Tibial artery (tissue), 4 donors: ENCODE results near the gene VENTX.

Experiments used
- DNase-seq, 2 donors: peaks; one replicate each; pipeline ENCODE4 v3.0.0-alpha.2; 2019
- H3K27ac ChIP-seq, 2 donors: fragments of 200-600 bp; sonication (generic) in 1 of 2; 1 replicate in 1 of 2; 2 replicates in 1 of 2; pipeline ENCODE4 v1.5.1; 2018 to 2019; ENCODE audit warnings: mild to moderate bottlenecking in 1 of 2
- H3K27me3 ChIP-seq, 2 donors: fragments of 200-600 bp; sonication (generic) in 1 of 2; one replicate each; pipeline versions ENCODE4 v1.5.1 to v1.6.0; 2016 to 2019
- H3K36me3 ChIP-seq, 3 donors: fragments of 200-600 bp; sonication (generic) in 2 of 3; one replicate each; pipeline ENCODE4 v1.5.1; 2016 to 2019; ENCODE audit warnings: mild to moderate bottlenecking in 2 of 3
- H3K4me1 ChIP-seq, 4 donors: fragments of 200-600 bp; sonication (generic) in 2 of 4; 1 replicate in 3 of 4; 2 replicates in 1 of 4; pipeline ENCODE4 v1.5.1; 2016 to 2019
- H3K4me3 ChIP-seq, 2 donors: fragments of 200-600 bp; sonication (generic) in 1 of 2; 1 replicate in 1 of 2; 2 replicates in 1 of 2; pipeline ENCODE4 v1.5.1; 2018 to 2019; ENCODE audit warnings: mild to moderate bottlenecking in 2 of 2
- H3K9me3 ChIP-seq, 3 donors: fragments of 200-600 bp; sonication (generic) in 1 of 3; one replicate each; pipeline ENCODE4 v1.5.1; 2016 to 2019
- intact Hi-C: fragments of 100-400 bp; cut with DNase I; formaldehyde crosslinking; loops from one replicate; pipeline ENCODE4 v1.15.0; 2023; ENCODE audit warnings: low total_unique reads
- TF ChIP-seq, protein P1 (sequence below), 2 experiments: fragments of 200-600 bp in 1 of 2; fragments of 450-650 bp in 1 of 2; IDR thresholded peaks; one replicate each; pipeline ENCODE4 v1.5.1; 2017 to 2019; ENCODE audit warnings: antibody characterized with exemption in 2 of 2, mild to moderate bottlenecking in 1 of 2, moderate library complexity in 1 of 2

Gene VENTX

DNA sequence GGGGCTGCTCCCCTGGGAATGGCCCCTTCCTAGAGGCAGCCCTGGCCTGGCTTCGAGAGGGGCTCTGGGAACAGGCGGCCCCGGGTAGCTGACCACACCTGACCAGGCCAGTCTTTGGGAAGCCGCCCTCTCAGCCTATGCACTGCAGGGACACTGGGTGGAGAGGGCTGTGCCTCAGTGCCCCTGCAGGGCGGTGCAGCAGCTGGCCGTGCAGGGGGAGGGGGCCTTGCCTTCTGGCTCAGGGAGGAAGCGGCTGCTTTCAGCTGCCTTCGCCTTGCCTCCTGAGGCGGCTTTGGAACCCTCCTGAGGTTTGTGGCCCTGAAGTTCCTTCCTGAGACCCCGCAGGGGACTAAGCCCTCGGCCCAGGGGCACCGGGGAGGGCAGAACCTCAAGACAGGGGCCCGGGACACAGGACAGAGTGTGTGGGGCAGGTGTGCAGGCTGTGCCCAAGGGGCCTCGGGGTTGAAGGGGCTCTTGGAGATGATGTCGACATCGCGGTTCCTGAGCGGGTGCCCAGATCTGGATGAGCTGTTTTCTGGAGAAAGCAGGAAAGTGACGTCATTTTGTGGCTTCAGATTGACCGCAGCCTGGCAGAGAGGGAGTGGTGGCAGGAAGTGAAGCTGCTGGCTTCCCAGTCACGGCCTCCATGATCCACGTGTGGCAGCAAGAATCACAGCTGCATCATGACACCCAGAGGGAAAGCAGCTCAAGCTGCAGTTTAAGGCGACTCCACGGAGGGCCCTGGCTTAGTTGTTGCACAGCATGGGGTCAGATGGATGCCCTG lies 21.4 kb downstream of the VENTX start:
- H3K27ac ChIP-seq = peak overlapping the region; percentile 52 to 53
- intact Hi-C loops = no loop called here
- H3K27me3 ChIP-seq = peaks cover 0 to 14% of the 10 kb centered on the region in 2 donors

DNA sequence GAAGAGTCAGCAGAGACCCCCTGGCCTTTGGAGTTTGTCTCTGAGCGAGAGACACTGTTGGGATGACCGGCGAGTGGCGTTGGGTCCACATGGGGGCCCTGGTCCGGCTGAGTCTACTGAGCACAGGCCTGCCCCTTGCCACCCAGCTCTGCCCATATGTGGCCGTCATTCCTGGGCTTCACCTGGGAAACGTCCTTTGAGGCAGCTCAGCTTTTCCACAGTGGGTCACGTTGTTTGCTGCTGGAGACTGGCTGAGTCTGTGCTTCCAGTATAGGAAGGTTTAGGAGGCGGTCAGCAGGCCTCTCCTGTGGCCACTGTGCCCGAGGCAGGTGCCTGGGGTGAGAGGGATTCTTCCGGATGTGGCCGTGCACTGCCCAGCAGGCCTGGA lies 21.9 kb downstream of the VENTX start:
- no peak overlapping the region for H3K4me3 ChIP-seq
- H3K4me1 ChIP-seq = peaks cover 0 to 52% (median 42%) of the 10 kb centered on the region in 4 donors
- no peaks in the 10 kb centered on the region for H3K36me3 ChIP-seq
- DNase-seq = no peak
- H3K27ac ChIP-seq = peak overlapping the region; percentile 51 to 52
- TF ChIP-seq, protein P1, sequence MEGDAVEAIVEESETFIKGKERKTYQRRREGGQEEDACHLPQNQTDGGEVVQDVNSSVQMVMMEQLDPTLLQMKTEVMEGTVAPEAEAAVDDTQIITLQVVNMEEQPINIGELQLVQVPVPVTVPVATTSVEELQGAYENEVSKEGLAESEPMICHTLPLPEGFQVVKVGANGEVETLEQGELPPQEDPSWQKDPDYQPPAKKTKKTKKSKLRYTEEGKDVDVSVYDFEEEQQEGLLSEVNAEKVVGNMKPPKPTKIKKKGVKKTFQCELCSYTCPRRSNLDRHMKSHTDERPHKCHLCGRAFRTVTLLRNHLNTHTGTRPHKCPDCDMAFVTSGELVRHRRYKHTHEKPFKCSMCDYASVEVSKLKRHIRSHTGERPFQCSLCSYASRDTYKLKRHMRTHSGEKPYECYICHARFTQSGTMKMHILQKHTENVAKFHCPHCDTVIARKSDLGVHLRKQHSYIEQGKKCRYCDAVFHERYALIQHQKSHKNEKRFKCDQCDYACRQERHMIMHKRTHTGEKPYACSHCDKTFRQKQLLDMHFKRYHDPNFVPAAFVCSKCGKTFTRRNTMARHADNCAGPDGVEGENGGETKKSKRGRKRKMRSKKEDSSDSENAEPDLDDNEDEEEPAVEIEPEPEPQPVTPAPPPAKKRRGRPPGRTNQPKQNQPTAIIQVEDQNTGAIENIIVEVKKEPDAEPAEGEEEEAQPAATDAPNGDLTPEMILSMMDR (IDR thresholded peaks at IDR 0.05) = no peak
- peaks cover 0 to 14% of the 10 kb centered on the region in 2 donors for H3K27me3 ChIP-seq
- no peaks in the 10 kb centered on the region for H3K9me3 ChIP-seq
- intact Hi-C loops = no loop called here

More for the DNA sequence above, 21.4 kb downstream of the VENTX start:
- H3K4me1 ChIP-seq = peaks cover 0 to 52% (median 42%) of the 10 kb centered on the region in 4 donors
- TF ChIP-seq, protein P1 (IDR thresholded peaks at IDR 0.05) = no peak
- H3K4me3 ChIP-seq = no peak overlapping the region
- no peaks in the 10 kb centered on the region for H3K36me3 ChIP-seq
- peak; percentile 87 to 93 for DNase-seq
- H3K9me3 ChIP-seq = no peaks in the 10 kb centered on the region

DNA sequence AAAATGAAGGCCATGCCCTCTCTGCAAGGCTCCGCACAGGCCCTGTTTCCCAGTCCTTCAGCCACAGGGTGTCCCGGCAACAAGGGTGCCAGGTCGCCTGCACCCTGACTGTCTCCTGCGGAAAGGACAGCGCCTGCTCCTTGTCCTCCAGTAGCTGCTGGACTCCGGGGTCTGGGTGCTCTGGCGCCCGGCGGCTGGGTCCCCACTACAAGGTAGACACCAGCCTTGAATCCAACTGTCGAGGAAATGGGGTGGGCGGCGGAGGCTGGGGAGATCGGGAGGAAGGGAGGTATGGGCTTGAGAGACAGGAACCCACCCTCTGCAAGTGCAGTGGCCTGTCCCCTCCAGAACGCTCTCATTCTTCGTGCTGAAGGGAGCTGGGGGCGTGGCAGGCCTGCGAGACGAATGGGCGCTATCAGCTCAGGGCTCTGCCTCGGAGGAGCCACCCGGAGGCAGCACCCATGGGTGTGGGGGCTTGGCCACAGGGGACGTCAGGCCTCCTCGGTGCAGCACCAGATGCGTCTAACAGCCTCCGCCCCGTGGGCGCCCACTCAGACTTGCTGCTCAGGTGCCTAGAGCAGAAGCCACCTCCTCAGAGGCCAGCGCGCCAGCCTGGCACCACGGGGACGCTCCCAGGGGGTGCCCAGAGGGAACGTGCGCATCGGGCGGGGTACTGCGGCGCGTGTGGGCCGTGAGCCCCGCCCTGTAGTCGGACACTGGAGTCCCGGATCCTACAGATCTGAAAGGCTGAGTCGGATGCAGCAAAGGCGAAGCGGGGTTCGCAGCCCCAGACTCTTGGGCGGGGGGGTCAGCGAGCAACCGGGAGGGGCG lies 23.5 kb downstream of the VENTX start:
- Histone ChIP-seq H3K4me1 (peaks cover 0 to 52% (median 42%) of the 10 kb centered on the region in 4 donors), H3K27me3 (no peaks in the 10 kb centered on the region), H3K9me3 (no peaks in the 10 kb centered on the region), H3K36me3 (no peaks in the 10 kb centered on the region), H3K4me3 (peak overlapping the region; percentile 84 to 100), H3K27ac (peak overlapping the region; percentile 86 to 95)
- peak; percentile 48 to 82 for DNase-seq
- TF ChIP-seq, protein P1 (IDR thresholded peaks at IDR 0.05) = no peak
- intact Hi-C loops = loop anchor here (5.0 kb wide), 1 partner anchor 116 kb away; the partner anchor contains the start of gene PAOX

DNA sequence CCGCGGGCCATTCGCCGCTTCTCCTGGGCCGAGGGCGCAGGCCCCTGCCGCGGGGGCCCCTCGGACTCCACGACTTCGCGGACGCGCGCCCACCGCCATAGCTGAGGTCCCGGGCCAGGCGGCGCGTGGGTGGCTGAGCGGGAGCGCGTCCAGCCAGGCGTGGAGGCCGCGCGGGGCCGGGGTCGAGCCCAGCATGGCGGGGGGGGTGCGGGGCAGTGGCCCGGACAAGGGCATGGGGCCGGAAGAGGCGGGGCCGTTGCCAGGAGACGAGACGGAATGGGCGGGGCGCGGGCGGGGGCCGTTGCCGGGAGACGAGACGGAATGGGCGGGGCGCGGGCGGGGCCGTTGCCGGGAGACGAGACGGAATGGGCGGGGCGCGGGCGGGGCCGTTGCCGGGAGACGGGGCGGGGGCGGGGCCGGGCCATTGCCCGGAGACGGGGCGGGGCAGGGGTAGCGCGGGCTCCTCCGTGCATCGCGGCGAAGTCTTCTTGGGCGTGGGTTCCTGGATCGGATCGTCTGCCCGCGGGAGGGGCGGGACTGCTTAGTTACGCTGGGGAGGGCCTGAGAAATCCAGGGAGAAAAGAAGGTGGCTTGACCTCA lies 24.2 kb downstream of the VENTX start:
- Histone ChIP-seq H3K27me3 (no peaks in the 10 kb centered on the region), H3K9me3 (no peaks in the 10 kb centered on the region), H3K4me3 (peak overlapping the region; percentile 84 to 100), H3K27ac (peak overlapping the region; percentile 86 to 95), H3K4me1 (peaks cover 0 to 52% (median 42%) of the 10 kb centered on the region in 4 donors), H3K36me3 (no peaks in the 10 kb centered on the region)
- TF ChIP-seq, protein P1 (IDR thresholded peaks at IDR 0.05) = no peak
- intact Hi-C loops = loop anchor here (2.0 to 5.0 kb wide), 2 partner anchors 45 to 115 kb away; partner anchors contain the start of gene PAOX
- DNase-seq = peak; percentile 87 to 89

DNA sequence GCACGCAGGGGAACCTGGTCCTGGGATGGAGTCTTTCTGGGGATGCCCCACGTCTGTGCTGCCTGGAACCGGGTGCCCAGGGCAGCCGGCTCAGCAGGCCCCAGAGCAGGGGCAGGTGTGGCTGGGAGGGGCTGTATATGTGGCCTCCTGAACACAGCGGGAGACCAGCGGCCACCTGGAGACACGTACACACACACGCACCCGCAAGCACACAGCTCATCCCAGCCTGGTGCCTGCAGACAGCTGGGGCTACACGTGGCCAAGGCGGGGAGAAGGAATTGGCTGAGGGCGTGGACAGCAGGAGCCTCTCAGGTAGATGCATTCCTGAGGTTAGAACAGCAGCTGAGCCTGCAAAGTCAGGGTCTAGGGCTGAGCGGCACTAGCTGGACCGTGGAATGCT lies 25.0 kb downstream of the VENTX start:
- H3K27ac ChIP-seq = peak overlapping the region in 1 of 2 donors; percentile 63
- no peak for DNase-seq
- intact Hi-C loops = loop anchor here (2.0 to 5.0 kb wide), 2 partner anchors 44 to 115 kb away; partner anchors contain the start of gene PAOX
- no peaks in the 10 kb centered on the region for H3K9me3 ChIP-seq
- H3K36me3 ChIP-seq = no peaks in the 10 kb centered on the region
- TF ChIP-seq, protein P1 (IDR thresholded peaks at IDR 0.05) = no peak
- H3K27me3 ChIP-seq = no peaks in the 10 kb centered on the region
- H3K4me1 ChIP-seq = peaks cover 0 to 44% (median 36%) of the 10 kb centered on the region in 4 donors
- no peak overlapping the region for H3K4me3 ChIP-seq
